ENCODE measurements around the gene ANP32E. TPM values are rescaled to one million over a fixed set of nuclear protein-coding genes. Genes with fewer than 3 reads are reported as not detected.

Gene ANP32E
- total and polyA plus RNA-seq, 4 donors = 8.8 to 41.5 (median 25.6) TPM

- no peaks in the 10 kb centered on the region for H3K9me3 ChIP-seq (ENCODE audit: control insufficient read depth in 4 of 4, low read length in 3 of 4)
- no peak overlapping the region for H3K27ac ChIP-seq (ENCODE audit: low read depth in 1 of 2, low read length in 2 of 2)
- no peak overlapping the region for H3K4me3 ChIP-seq (ENCODE audit: low read depth in 1 of 3, low read length in 3 of 3)
- no peak overlapping the region for H3K9ac ChIP-seq (ENCODE audit: low read depth in 1 of 2, low read length in 2 of 2)
- TF ChIP-seq REST (IDR thresholded peaks at IDR 0.05) (no peak), NR2F2 (IDR thresholded peaks at IDR 0.05) (no peak), HNF4A (conservative IDR thresholded peaks at IDR 0.05) (no peak), YY1 (IDR thresholded peaks at IDR 0.05) (no peak), CTCF (IDR thresholded peaks at IDR 0.05; ENCODE audit: low read depth, low read length, missing input control) (no peak), ATF3 (IDR thresholded peaks at IDR 0.05) (no peak), TAF1 (conservative IDR thresholded peaks at IDR 0.05) (no peak), RXRA (IDR thresholded peaks at IDR 0.05) (no peak), GABPA (IDR thresholded peaks at IDR 0.05 in 1 of 2, conservative IDR thresholded peaks at IDR 0.05 in 1 of 2) (no peak), HNF4G (IDR thresholded peaks at IDR 0.05) (no peak), SP1 (IDR thresholded peaks at IDR 0.05) (no peak), EGR1 (IDR thresholded peaks at IDR 0.05; ENCODE audit: low read depth in 2 of 2) (no peak), JUND (IDR thresholded peaks at IDR 0.05) (no peak), FOXA2 (IDR thresholded peaks at IDR 0.05) (no peak), RAD21 (IDR thresholded peaks at IDR 0.05) (no peak), FOXA1 (IDR thresholded peaks at IDR 0.05) (no peak)
- TF ChIP-seq, protein P1, sequence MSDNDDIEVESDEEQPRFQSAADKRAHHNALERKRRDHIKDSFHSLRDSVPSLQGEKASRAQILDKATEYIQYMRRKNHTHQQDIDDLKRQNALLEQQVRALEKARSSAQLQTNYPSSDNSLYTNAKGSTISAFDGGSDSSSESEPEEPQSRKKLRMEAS (IDR thresholded peaks at IDR 0.05) = no peak
- TF ChIP-seq, protein P2, sequence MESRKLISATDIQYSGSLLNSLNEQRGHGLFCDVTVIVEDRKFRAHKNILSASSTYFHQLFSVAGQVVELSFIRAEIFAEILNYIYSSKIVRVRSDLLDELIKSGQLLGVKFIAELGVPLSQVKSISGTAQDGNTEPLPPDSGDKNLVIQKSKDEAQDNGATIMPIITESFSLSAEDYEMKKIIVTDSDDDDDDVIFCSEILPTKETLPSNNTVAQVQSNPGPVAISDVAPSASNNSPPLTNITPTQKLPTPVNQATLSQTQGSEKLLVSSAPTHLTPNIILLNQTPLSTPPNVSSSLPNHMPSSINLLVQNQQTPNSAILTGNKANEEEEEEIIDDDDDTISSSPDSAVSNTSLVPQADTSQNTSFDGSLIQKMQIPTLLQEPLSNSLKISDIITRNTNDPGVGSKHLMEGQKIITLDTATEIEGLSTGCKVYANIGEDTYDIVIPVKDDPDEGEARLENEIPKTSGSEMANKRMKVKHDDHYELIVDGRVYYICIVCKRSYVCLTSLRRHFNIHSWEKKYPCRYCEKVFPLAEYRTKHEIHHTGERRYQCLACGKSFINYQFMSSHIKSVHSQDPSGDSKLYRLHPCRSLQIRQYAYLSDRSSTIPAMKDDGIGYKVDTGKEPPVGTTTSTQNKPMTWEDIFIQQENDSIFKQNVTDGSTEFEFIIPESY (IDR thresholded peaks at IDR 0.05) = no peak
- no peaks in the 10 kb centered on the region for H3K27me3 ChIP-seq (ENCODE audit: control insufficient read depth in 4 of 4, insufficient read depth in 4 of 4, low read length in 3 of 4)
- no peak for DNase-seq (ENCODE audit: low spot score)
- no peaks in the 10 kb centered on the region for H3K36me3 ChIP-seq (ENCODE audit: control insufficient read depth in 4 of 4, insufficient read depth in 3 of 4, low read depth in 1 of 4, low read length in 3 of 4)
- H3K4me1 ChIP-seq (ENCODE audit: control insufficient read depth in 4 of 4, insufficient read depth in 4 of 4, low read length in 3 of 4) = peaks cover 0 to 16% (median 12%) of the 10 kb centered on the region in 4 donors
- 80% methylated on average over 1 of the region's 1 CpG for WGBS
These were observed 37.4 kb upstream of the ANP32E start for GRCh38 chr1:150273311-150273710.

All from liver (tissue), 9 donors.